Activated CD4-positive, CD25-positive, alpha-beta regulatory T cell treated with anti-CD3 and anti-CD28 coated beads, Interleukin-2, amount 50 U/mL, for 72 hours (primary cell): ENCODE measurements around the gene CENPM.

Source experiments
- DNase-seq: peaks from one replicate; pipeline ENCODE4 v3.0.0; 2021

Gene CENPM

DNA sequence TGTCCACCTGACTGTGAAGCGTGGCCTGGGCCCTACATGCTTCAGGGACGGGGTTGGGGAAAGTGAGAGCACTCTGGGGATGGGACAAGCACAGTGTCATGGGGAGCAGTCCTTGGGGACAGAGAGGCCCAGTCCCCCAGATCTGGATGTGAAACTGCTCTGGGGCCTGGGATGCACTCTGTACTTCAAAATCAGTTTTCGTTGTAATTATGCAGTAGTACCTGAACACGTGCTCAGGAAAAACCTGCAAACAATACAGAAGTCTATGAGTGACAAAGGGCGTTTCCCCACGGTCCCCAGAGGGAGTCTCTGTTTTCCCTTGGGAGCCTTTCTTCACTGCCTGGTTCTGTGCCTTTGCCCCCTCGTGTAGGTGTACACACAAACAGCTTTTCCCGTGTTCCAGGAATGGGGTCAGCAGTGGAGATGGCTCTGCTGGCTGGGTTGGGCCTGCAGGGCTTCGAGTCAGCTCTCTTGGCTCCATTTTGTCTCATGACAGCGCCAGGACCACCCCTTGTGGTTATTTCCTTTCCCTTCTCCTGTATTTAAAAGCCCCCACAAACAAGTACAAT, 15.2 kb downstream of the CENPM start:
- DNase-seq, result no peak

- DNase-seq, result no peak
Observed at GRCh38 chr22:41929418-41929810, 17.5 kb downstream of the CENPM start.

DNA sequence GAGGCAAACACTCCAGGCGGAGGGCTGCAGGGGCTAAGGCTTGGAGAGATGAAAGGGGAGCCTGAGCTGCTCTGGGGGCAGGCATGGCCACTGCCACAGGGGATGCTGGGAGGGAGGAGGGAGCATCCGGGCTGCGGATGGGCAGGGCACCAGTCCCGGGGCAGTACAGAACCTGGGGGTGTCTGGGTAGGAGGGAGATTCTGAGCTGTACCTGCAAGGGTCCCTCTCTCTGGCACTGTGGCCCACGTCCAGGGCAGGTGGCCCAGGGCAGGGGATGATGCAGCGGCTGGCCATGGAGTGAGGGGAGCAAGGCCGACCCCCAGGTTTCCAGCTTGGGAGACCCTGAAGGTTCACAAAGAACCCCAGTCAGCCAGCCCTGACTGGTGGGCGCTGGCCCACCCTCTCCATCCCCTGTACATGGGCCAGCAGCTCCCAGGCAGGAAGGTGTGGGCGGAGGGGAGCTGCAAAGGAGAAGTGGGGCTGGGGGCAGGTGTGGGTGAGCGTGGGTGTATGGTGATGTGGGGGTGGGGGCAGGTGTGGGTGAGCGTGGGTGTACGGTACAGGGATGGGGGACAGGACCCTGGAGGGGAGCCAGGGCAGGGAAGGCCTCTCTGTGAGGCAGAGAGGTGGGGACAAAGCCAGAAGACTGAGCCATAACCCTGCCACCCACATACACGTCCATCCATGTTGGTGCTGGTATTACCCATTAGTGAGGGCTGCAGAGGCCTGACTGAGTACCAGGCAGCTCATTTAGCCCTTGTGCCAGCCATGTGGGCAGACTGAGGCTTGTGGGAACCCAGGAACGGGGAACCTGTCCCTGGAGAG, 18.1 kb downstream of the CENPM start:
- no peak for DNase-seq

- DNase-seq, result no peak
Observed at GRCh38 chr22:41927813-41928212, 19.1 kb downstream of the CENPM start.

DNA sequence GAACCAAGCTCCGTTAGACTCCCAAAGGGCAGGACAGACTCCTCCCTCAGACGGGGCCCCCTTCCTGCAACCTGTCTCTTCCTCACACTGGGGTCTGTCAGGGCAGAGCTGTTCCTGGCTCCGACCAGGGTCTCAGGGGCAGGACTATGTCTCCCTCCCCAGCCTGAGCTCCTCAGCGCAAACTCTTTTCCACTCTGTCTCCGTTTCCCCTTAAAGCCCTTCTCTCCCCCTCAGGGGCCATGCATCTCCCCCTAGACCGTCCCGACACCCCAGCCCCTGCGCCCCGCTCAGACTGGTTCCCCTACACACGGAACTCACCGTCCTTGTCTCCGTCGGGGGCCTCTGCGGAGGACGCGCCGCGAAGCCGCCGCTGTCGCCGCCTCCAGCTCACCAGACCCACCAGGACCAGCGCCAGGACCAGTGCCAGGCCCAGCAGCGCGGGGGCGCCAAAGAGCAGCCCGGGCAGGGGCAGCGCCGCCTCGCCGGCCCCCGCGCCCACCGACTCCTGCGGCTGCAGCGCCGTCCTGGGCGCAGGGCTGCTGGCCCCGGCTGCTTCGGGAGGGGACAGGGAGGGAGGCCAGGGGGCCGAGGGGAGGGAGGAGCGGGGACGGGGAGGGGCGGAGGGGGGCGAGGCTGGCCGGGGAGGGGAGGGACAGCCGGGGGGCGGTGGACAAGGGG, 21.0 kb downstream of the CENPM start:
- DNase-seq, result peak; percentile 74

- DNase-seq, result no peak
Observed at GRCh38 chr22:41923595-41924276, 23.2 kb downstream of the CENPM start.

DNA sequence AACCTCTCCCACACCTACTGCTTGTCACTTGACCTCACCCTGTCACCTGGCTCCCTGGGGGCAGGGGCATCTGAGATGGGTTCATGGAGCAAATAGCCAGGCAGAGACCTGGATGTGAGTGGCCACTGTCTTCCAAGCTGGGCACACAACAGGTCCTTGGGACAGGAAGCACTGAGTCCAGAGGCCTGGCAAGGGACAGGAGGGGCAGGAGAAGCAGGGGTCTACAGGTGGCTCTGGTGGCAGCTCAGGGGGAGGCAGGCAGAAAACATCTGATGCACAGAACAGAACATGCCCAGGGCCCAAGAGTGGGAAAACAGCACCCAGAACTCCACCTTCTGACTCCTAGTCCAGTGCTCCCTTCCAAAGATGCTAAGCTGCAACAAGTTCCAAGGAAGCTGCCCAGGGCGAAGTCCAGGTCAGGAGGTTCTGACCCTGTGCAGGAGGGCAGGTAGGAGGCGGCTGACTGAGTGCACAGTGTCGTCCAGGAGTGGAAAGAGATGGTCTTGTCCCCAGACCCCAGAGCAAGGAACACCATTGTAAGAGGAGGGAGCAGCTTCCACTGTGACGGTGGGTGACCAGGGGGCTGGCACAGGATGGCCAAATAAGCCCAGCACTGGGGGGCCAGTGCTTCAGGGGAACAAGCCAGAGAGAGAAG, 23.9 kb downstream of the CENPM start:
- no peak for DNase-seq

GRCh38 chr22:41922328-41922727, 24.6 kb downstream of the CENPM start:
- DNase-seq, result no peak

DNA sequence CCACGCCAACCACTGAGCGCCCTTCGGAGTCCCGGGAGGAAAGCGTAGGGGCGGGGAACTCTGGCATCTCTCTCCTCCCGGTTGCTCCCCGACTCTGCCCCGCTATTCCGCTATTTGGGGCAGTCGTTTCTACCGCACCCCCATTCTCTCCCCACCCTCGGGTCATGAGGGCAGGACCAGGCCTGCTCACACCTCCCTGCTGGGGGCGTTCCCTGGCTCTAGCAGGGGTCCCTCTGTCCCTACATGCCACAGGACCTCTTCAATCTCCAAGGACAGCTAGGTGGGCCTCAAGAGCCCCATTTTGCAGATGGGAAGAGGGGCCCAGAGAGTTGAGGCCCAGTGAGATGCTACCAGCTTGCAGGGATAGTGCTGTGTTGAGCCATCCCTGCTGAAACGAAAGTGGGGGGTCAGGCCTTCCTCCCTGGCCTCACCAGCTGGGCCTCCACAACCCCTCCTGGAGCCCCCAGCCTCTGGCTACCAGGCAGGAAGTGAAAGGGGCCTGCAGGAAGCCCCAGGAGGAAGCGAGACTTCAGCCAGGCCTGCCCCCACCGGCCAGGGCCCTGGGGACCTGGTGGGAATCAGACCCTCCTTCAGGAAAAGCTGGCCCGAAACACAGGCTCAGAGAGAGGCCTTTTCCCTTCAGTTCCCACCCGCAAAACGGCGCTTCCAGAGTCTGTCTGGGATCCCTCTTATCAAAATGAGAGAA, 26.5 kb downstream of the CENPM start:
- DNase-seq, result no peak

- DNase-seq, result no peak
Observed at GRCh38 chr22:41919357-41920224, 27.4 kb downstream of the CENPM start.

DNA sequence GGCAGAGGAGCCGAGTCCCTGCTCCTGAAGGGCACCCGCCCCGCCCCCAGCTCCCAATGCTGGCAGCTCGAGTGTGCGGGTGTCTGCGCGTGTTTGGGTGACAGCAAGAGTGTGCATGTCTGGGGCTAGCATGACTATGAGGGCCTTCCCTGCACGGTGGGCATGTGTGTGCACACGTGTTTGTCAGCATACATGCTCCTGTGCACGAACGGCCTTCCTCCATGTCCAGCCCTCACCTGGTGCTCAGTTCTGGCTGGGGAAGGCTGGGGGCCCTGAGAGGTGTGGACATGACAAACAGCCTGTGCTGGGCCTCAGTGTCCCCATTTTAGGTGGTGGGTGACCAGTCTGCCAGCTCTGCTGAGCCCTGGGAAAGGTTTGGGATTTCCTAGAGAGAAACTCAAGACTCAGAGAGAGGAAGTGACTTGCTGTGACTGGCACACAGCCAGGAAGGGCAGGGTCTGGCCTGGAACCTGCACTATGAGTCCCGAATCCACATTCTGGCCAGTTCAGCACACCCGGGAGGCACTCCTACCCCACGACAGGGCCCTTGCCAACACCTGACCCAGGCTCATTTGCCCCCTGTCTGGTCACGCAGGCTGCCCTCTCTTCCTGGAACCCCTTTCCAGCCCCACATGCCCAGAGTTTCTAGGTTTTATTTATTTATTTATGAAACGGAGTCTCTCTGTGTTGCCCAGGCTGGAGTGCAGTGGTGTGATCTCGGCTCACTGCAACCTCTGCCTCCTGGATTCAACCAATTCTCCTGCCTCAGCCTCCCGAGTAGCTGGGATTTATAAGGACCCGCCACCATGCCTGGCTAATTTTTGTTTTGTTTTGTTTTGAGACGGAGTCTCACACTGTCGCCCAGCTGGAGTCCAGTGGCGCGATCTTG, 28.8 kb downstream of the CENPM start:
- DNase-seq, result no peak

GRCh38 chr22:41917375-41917902, 29.5 kb downstream of the CENPM start:
- no peak for DNase-seq

- DNase-seq, result no peak
Observed at GRCh38 chr22:41916745-41917358, 30.1 kb downstream of the CENPM start.

DNA sequence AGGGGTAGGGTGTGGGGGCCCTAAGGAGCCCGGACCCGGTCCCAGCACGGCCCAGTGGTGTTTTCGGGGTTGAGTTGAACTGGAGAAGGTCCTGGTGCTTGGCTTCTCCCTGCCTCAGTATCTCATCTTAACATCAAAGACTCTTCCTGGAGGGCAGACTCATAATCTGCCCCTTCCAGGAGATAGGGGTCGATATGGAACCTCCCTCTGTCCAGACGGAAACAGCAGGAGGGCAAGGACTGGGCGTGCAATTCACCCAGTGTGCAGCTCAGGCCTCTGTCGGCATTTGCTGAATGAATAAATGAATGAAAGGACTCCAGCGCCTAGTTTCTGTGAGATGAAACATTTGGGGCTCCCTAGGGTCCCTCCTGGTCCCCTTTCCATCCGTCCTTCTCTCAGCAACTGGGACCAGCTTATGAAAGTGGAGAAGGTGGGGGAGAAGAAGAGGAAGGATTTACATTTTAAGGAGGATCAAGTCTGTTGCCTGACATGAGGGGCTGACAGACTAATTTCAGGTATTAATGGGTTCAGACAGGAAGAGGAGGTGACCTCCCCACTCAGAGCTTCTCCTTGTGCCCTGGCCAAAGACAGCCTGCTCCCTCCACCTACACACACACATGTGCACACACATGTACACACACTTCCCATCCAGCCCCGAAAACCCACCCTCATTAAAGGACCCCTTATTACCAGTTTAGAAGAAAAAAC, 31.0 kb downstream of the CENPM start:
- DNase-seq, result no peak

DNA sequence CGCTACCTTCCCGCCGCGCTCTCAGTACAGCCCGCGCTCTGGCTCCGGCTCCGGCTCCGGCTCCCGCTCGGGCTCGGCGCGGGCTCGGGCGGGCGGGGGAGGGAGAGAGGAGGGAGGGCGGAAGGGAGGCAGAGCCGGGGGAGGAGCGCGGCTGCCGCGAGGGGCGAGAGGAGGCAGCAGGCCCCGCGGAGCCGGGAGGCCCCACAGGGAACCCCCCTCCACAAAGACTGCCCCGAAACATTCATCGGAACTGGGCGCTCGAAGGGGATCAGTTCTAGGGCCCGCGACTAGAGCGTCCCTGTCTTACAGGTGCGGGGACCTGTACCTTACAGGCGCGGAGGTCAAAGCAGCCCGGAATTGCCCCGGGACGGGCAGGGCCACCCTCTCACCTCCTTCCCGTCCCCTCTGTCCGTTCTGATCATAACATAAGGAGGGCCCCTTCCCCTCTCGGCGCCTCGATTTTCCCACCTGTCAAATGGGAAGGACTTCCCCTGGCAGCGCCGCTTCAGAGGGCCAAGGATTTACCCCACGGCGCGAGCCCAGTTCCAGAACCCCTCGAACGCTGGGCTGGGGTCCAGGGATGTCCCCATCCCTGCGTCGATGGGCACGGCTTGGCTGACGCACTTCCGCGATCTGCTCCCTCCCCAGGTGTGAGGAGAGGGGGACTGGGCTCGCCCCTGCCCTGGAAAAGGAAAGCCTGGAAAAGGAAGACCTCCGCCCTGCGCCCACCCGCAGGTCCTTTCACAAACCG, 31.7 kb downstream of the CENPM start, which contains the start of gene SHISA8:
SHISA8 (minus strand) TSS at position 40 of the 751 bp plus-strand sequence. CDS start 407 bp downstream, outside the sequence.
- DNase-seq, result no peak

DNA sequence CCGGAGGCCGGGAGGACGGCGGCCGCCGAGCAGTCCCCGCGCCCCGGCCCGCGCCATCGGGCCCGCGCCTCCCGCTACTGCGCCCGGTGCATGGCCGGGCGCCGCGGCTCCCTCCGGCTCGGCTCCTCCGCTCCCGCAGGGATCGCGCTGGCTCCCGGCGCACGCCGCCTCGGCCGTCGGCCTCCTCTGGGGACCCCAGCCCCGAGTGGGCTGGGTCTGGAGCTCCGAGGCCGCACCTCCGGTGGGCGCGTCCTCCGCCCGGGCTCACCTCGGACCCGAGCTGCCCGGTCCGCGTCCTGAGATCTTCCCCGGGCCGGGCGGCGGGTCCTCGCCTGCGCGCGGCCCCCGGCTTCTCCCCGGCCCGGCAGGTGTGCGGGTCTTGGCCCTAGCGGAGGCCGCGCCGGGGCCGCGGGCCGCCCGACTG, 32.3 kb downstream of the CENPM start:
- no peak for DNase-seq

DNA sequence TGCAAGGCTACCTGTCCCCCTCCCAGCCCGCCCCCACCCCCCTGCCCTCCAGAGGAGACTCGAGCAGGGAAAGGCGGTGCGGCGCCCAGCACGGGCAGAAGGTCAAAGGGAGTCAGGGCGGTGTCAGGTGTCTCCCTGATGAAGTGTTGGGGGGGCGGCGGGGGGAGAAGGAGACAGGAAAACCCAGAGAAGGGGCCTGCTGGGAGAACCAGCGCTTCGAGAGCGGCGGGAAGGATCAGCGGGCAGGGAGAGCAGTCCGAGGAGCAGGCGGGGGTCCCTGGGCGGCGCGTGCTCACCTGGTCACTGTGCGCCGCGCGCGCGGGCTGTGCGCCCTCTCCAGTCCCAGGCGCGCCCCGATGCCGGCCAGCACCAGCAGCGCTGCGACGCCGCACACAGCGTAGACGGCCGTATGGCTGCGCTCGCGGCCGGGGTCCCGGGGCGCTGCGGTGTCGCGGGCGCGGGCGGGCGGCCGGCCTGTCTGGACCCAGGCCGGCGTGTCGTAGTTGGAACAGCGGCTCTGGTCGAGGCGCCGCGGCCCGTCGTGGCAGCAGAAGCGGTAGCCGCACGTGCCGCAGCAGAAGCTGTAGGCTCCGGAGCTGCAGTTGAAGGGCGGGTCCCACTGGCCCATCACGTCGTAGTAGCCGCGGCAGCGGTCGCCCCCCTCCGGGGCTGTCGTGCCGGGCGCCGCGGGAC, 33.0 kb downstream of the CENPM start:
- no peak for DNase-seq
